Spleen (tissue), 11 donors: Measurements from ENCODE around the gene APOBEC3G. TPM values are rescaled to one million over a fixed set of nuclear protein-coding genes. Genes with fewer than 3 reads are reported as not detected.

ENCODE experiments used
- DNase-seq: peaks from one replicate; pipeline ENCODE4 v3.0.0-alpha.2; 2020
- H3K27ac ChIP-seq, 8 donors: fragments of 200-600 bp; sonication (generic) in 7 of 8; 1 replicate in 4 of 8; 2 replicates in 4 of 8; pipeline versions ENCODE4 v1.5.0 to v1.8.0; 2016 to 2021; ENCODE audit warnings: inconsistent platforms in 4 of 8, mild to moderate bottlenecking in 4 of 8, moderate library complexity in 1 of 8
- H3K27me3 ChIP-seq, 7 donors: fragments of 200-600 bp; sonication (generic) in 6 of 7; replicated peaks in 1 of 7; 1 replicate in 4 of 7; 2 replicates in 3 of 7; pipeline versions ENCODE4 v1.5.0 to v1.8.0; 2016 to 2021; ENCODE audit warnings: inconsistent platforms in 3 of 7, mild to moderate bottlenecking in 1 of 7
- H3K36me3 ChIP-seq, 6 donors: fragments of 200-600 bp; sonication (generic) in 5 of 6; 1 replicate in 4 of 6; 2 replicates in 2 of 6; pipeline versions ENCODE4 v1.5.0 to v1.8.0; 2016 to 2021; ENCODE audit warnings: inconsistent platforms in 2 of 6
- H3K4me1 ChIP-seq, 6 donors: fragments of 200-600 bp; sonication (generic) in 5 of 6; 1 replicate in 3 of 6; 2 replicates in 3 of 6; pipeline versions ENCODE4 v1.5.0 to v1.8.0; 2016 to 2021; ENCODE audit warnings: inconsistent platforms in 3 of 6
- H3K4me3 ChIP-seq, 8 donors: fragments of 200-600 bp; sonication (generic) in 7 of 8; 1 replicate in 4 of 8; 2 replicates in 4 of 8; pipeline versions ENCODE4 v1.5.0 to v1.8.0; 2016 to 2021; ENCODE audit warnings: inconsistent platforms in 4 of 8, mild to moderate bottlenecking in 4 of 8, moderate library complexity in 2 of 8
- H3K9me3 ChIP-seq, 8 donors: fragments of 200-600 bp; sonication (generic) in 7 of 8; 1 replicate in 4 of 8; 2 replicates in 4 of 8; pipeline versions ENCODE4 v1.5.0 to v1.8.0; 2016 to 2021; ENCODE audit warnings: inconsistent platforms in 4 of 8
- CTCF ChIP-seq, 11 experiments: fragments of 200-600 bp in 7 of 11; fragments of 450-650 bp in 4 of 11; sonication (generic) in 4 of 11; IDR thresholded peaks in 8 of 11; conservative IDR thresholded peaks in 3 of 11; 1 replicate in 7 of 11; 2 replicates in 4 of 11; pipeline versions ENCODE4 v1.4.0 to v1.8.0; 2016 to 2021; ENCODE audit warnings: antibody characterized with exemption in 11 of 11, inconsistent platforms in 4 of 11, mild to moderate bottlenecking in 1 of 11
- POLR2A ChIP-seq, 3 donors: fragments of 450-650 bp; IDR thresholded peaks; one replicate each; pipeline ENCODE4 v1.5.1; 2017; ENCODE audit warnings: antibody characterized with exemption in 3 of 3, mild to moderate bottlenecking in 1 of 3
- POLR2AphosphoS5 ChIP-seq, 3 donors: sonication (generic); formaldehyde crosslinking; IDR thresholded peaks; one replicate each; pipeline ENCODE4 v1.5.1; 2017; ENCODE audit warnings: antibody characterized with exemption in 3 of 3
- WGBS, 5 donors: extraction: QIAGEN DNeasy Blood & Tissue Kit in 3 of 5; methylation state at CpG; one replicate each; pipeline versions ENCODE4 v1.1.5 to v1.1.7; 2013 to 2018; 5-methylcytosine and 5-hydroxymethylcytosine counted together
- intact Hi-C: fragments of 100-400 bp; cut with DNase I; formaldehyde crosslinking; loops from one replicate; pipeline ENCODE4 v1.15.0; 2023; ENCODE audit warnings: low total_unique reads
- polyA plus RNA-seq, 3 donors: library from polyadenylated mRNA; stranded (reverse); fragments of 200-250 nt; gene quantifications; one replicate each; pipeline ENCODE4 v1.2.1, GENCODE V29; 2013
- total RNA-seq, 7 donors: library from RNA; depleted of rRNA in 3 of 7; stranded (reverse); fragments of >200 nt in 3 of 7; fragmentation: NEBNext Ultra II Directional in 4 of 7; extraction: Animal tissue kit (Norgen Biotek cat#: 25700) in 4 of 7; gene quantifications; one replicate each; pipeline versions ENCODE4 v1.1.0 to v1.2.1, GENCODE V29; 2016 to 2021
- donor health status: healthy with polysubstance abuse.
- donor health status: DM: no; HTN: no; CAD: no; lungs with moderate emphysema.
- donor health status: DM: no; HTN: no; CAD: no.
- donor health status: Bipolar disorder and iron deficiency.
- donor health status: healthy.
- donor health status: DM: no; HTN: no; CAD: no.
- donor health status: DM: yes; HTN: yes; CAD: no.

The APOBEC3G gene
- total and polyA plus RNA-seq, 10 donors = 44.3 to 72.8 (median 52.0) TPM

GRCh38 chr22:39094717-39095389, 17.8 kb downstream of the APOBEC3G start:
- no peak for DNase-seq
- TF ChIP-seq POLR2A (IDR thresholded peaks at IDR 0.05) (no peak), CTCF (IDR thresholded peaks at IDR 0.05 in 8 of 11, conservative IDR thresholded peaks at IDR 0.05 in 3 of 11) (no peak), POLR2AphosphoS5 (IDR thresholded peaks at IDR 0.05) (no peak)
- Histone ChIP-seq H3K9me3 (no peaks in the 10 kb centered on the region), H3K4me3 (peak overlapping the region in 1 of 8 donors; percentile 11), H3K36me3 (no peaks in the 10 kb centered on the region), H3K27me3 (no peaks in the 10 kb centered on the region), H3K27ac (peak overlapping the region in 6 of 8 donors; percentile 23 to 90 (median 70)), H3K4me1 (peaks cover 43 to 100% (median 92%) of the 10 kb centered on the region in 6 donors)
- intact Hi-C loops = no loop called here
- WGBS, 5 donors = 63 to 80% (median 72%) methylated on average over 14 of the region's 14 CpGs

GRCh38 chr22:39095971-39096370, 18.9 kb downstream of the APOBEC3G start:
- Histone ChIP-seq H3K27ac (peak overlapping the region in 5 of 8 donors; percentile 73 to 90 (median 87)), H3K9me3 (no peaks in the 10 kb centered on the region), H3K4me3 (no peak overlapping the region), H3K36me3 (no peaks in the 10 kb centered on the region), H3K4me1 (peaks cover 43 to 100% (median 87%) of the 10 kb centered on the region in 6 donors), H3K27me3 (no peaks in the 10 kb centered on the region)
- TF ChIP-seq CTCF (IDR thresholded peaks at IDR 0.05 in 8 of 11, conservative IDR thresholded peaks at IDR 0.05 in 3 of 11) (no peak), POLR2A (IDR thresholded peaks at IDR 0.05) (no peak), POLR2AphosphoS5 (IDR thresholded peaks at IDR 0.05) (no peak)
- intact Hi-C loops = no loop called here
- no peak for DNase-seq
- WGBS, 5 donors = 77 to 93% (median 90%) methylated on average over 3 of the region's 3 CpGs

- no peaks in the 10 kb centered on the region for H3K36me3 ChIP-seq
- H3K4me3 ChIP-seq = peak within 1 kb of the TSS in 1 of 8 donors; percentile 36
- peak within 1 kb of the TSS; percentile 0 to 90 (median 75) for H3K27ac ChIP-seq
- no peak for DNase-seq
- intact Hi-C loops = no loop called here
- H3K27me3 ChIP-seq = no peaks in the 10 kb centered on the region
- no peaks in the 10 kb centered on the region for H3K9me3 ChIP-seq
- no peak for TF ChIP-seq CTCF (IDR thresholded peaks at IDR 0.05 in 8 of 11, conservative IDR thresholded peaks at IDR 0.05 in 3 of 11)
- TF ChIP-seq POLR2AphosphoS5 (IDR thresholded peaks at IDR 0.05) = peak; percentile 43 to 58 (median 51)
- TF ChIP-seq POLR2A (IDR thresholded peaks at IDR 0.05) = no peak
- 45 to 60% (median 52%) methylated on average over 9 of the region's 9 CpGs for WGBS, 5 donors
- H3K4me1 ChIP-seq = peaks cover 40 to 93% (median 74%) of the 10 kb centered on the region in 6 donors
Measured at GRCh38 chr22:39097098-39098020, 20.3 kb downstream of the APOBEC3G start, which contains the start of gene APOBEC3H. TSS of gene APOBEC3H (plus strand) at chr22:39097244. CDS start at chr22:39100279, 3,035 bp downstream.
